GM12891 (cell line): Measurements from ENCODE around the gene AK5.

Experiments used
- POLR2A ChIP-seq: IDR thresholded peaks from 2 replicates; pipeline ENCODE4 v1.6.1; 2011; ENCODE audit warnings: low read depth, low read length, control low read depth
- POLR2AphosphoS5 ChIP-seq: IDR thresholded peaks from 2 replicates; pipeline ENCODE4 v1.6.1; 2011; ENCODE audit warnings: low read depth, low read length, control low read depth
- SPI1 ChIP-seq: IDR thresholded peaks from 2 replicates; pipeline ENCODE4 v1.6.1; 2011; ENCODE audit warnings: low read depth, low read length, control low read depth
- TAF1 ChIP-seq: IDR thresholded peaks from 2 replicates; pipeline ENCODE4 v1.6.1; 2011; ENCODE audit warnings: low read depth, low read length, control low read depth

DNA sequence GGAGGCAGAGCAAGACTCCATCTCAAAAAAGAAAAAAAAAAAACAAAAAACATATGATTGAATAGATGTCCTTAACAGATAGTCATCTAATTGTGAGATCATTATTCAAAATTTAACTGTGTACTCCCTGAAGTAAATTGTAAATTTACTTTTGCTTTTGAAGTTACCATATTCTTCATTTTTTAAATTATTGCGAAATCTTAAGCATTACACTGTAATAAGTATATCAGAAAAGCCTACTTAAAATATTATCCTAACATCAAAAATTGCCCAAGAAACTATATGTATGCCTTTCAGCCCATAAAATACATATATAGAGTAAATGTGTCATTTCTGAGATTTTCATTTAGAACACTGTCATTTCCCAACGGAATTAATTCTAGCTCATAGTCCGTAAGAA, 91.9 kb downstream of the AK5 start:
- TF ChIP-seq POLR2AphosphoS5 (no peak), SPI1 (no peak), POLR2A (no peak), TAF1 (no peak)
